K562 (cell line): ENCODE measurements around the gene BCKDK. TPM values are rescaled to one million over a fixed set of nuclear protein-coding genes. Genes with fewer than 3 reads are reported as not detected.

Experiments used
- ATAC-seq: fragments of 200-7000 bp; cut with Tn5 transposase; 3 replicates; pipeline ENCODE4 v1.9.1; 2020; ENCODE audit warnings: moderate library complexity
- BruUV-seq: library from RNA; stranded (reverse); fragments of 400-500 nt; replicated peaks from 2 replicates; lab custom pipeline; 2021; lab: Mats Ljungman, UMichigan
- CTCF ChIA-PET: fragments of 300-600 bp; formaldehyde crosslinking; extraction: SDS; loops from one replicate; lab custom pipeline; 2021; ENCODE audit warnings: low intra/inter-chr PET ratio; lab: Yijun Ruan, JAX
- POLR2A ChIA-PET: fragments of 300-600, 350-650 bp; sonication (Branson Sonifier 250); formaldehyde crosslinking; extraction: SDS; loops from one replicate; lab custom pipeline; 2021; ENCODE audit warnings: antibody characterized with exemption, inconsistent platforms; lab: Yijun Ruan, JAX
- DNase-seq, 4 experiments: peaks; one replicate each; pipeline versions ENCODE4 v3.0.0 to v3.0.0-alpha.2; 2011 to 2018; ENCODE audit warnings: low spot score in 3 of 4, mixed read lengths in 3 of 4; ENCODE audit errors: extremely low read depth in 1 of 4
- FAIRE-seq: peaks from 2 replicates; lab custom pipeline; 2011; peaks lifted over from hg19 to GRCh38; lab: Jason Lieb, UNC
- H2AFZ ChIP-seq: 2 replicates; pipeline ENCODE4 v1.6.0; 2011; ENCODE audit warnings: low read depth, low read length, control low read depth, inconsistent platforms
- H3K27ac ChIP-seq: fragments of 200-600 bp; 3 replicates; pipeline ENCODE4 v1.8.0; 2011; ENCODE audit warnings: low read depth, mild to moderate bottlenecking, control low read depth, inconsistent platforms, low read length, moderate library complexity, mixed read lengths; ENCODE audit errors: extremely low read depth
- H3K27me3 ChIP-seq, 2 experiments: fragments of 300-600 bp in 1 of 2; 2 replicates in 1 of 2; 3 replicates in 1 of 2; pipeline versions ENCODE4 v1.6.0 to v1.8.0; 2011; ENCODE audit warnings: inconsistent platforms in 2 of 2, low read length in 2 of 2, mild to moderate bottlenecking in 1 of 2, mixed read lengths in 1 of 2, moderate library complexity in 1 of 2; ENCODE audit not compliant: control insufficient read depth in 2 of 2, insufficient read depth in 2 of 2
- H3K36me3 ChIP-seq: fragments of 300-600 bp; 3 replicates; pipeline ENCODE4 v1.8.0; 2011; ENCODE audit warnings: mild to moderate bottlenecking, low read length, inconsistent platforms; ENCODE audit not compliant: control insufficient read depth, insufficient read depth
- H3K4me1 ChIP-seq, 2 experiments: fragments of 200-600 bp in 1 of 2; replicated peaks in 1 of 2; 2 replicates in 1 of 2; 3 replicates in 1 of 2; pipeline versions ENCODE4 v1.5.1 to v1.8.0; 2011; ENCODE audit warnings: inconsistent platforms in 2 of 2, low read length in 2 of 2, mild to moderate bottlenecking in 1 of 2, mixed read lengths in 1 of 2, moderate library complexity in 1 of 2; ENCODE audit not compliant: control insufficient read depth in 2 of 2, insufficient read depth in 2 of 2
- H3K4me2 ChIP-seq: 2 replicates; pipeline ENCODE4 v1.6.1; 2011; ENCODE audit warnings: low read length, control low read depth, inconsistent platforms, mixed read lengths; ENCODE audit not compliant: insufficient read depth
- H3K4me3 ChIP-seq: fragments of 200-600 bp; sonication (generic), shearing (Covaris generic); 2 replicates; pipeline ENCODE4 v1.5.1; 2016; ENCODE audit warnings: control low read depth, inconsistent platforms
- H3K79me2 ChIP-seq: fragments of 200-600 bp; 3 replicates; pipeline ENCODE4 v1.8.0; 2011; ENCODE audit warnings: low read length, inconsistent platforms; ENCODE audit not compliant: control insufficient read depth, insufficient read depth
- H3K9ac ChIP-seq, 2 experiments: 2 replicates each; pipeline versions ENCODE4 v1.6.0 to v1.6.1; 2011; ENCODE audit warnings: low read depth in 2 of 2, low read length in 2 of 2, control low read depth in 1 of 2, inconsistent platforms in 1 of 2, mild to moderate bottlenecking in 1 of 2, mixed read lengths in 1 of 2; ENCODE audit not compliant: insufficient read depth in 1 of 2
- H3K9me1 ChIP-seq: one replicate; pipeline ENCODE4 v1.6.0; 2011; ENCODE audit warnings: inconsistent platforms, mild to moderate bottlenecking, low read length, moderate library complexity; ENCODE audit not compliant: control insufficient read depth, insufficient read depth
- H3K9me3 ChIP-seq: replicated peaks from 2 replicates; pipeline ENCODE4 v1.5.1; 2011; ENCODE audit warnings: low read depth, low read length, inconsistent platforms; ENCODE audit not compliant: control insufficient read depth, insufficient read depth
- H4K20me1 ChIP-seq: replicated peaks from 2 replicates; pipeline ENCODE4 v1.6.1; 2011; ENCODE audit warnings: low read length, inconsistent platforms, mixed read lengths; ENCODE audit not compliant: control insufficient read depth, insufficient read depth
- ARID1B ChIP-seq: fragments of 450-650 bp; IDR thresholded peaks from 2 replicates; pipeline ENCODE4 v1.6.1; 2016; ENCODE audit warnings: antibody characterized with exemption, mild to moderate bottlenecking, inconsistent platforms
- PRMT5 ChIP-seq: sonication (generic); formaldehyde crosslinking; IDR thresholded peaks from 2 replicates; pipeline ENCODE4 v1.5.0; 2020; ENCODE audit warnings: missing genetic modification reagents
- SMARCA5 ChIP-seq: fragments of 450-650 bp; IDR thresholded peaks from 2 replicates; pipeline ENCODE4 v1.6.1; 2016
- ZNF24 ChIP-seq: fragments of 450-650 bp; IDR thresholded peaks from 2 replicates; pipeline ENCODE4 v1.6.1; 2016
- WGBS: fragments of 100-300 bp; shearing (Covaris generic); methylation state at CpG from one replicate; pipeline ENCODE4 v1.1.6; 2016; ENCODE audit warnings: low coverage, mixed read lengths; ENCODE audit not compliant: insufficient coverage; ENCODE audit errors: missing lambda C conversion rate; 5-methylcytosine and 5-hydroxymethylcytosine counted together
- in situ Hi-C: fragments of 300-500 bp; cut with MboI; formaldehyde crosslinking; loops from 4 replicates; pipeline ENCODE4 v1.15.0; 2018; ENCODE audit warnings: inconsistent platforms, mixed read lengths
- intact Hi-C: fragments of 100-400 bp; cut with micrococcal nuclease; formaldehyde crosslinking; loops from 2 replicates; pipeline ENCODE4 v1.14.2; 2022
- polyA plus RNA-seq, 8 experiments: library from polyadenylated mRNA; depleted of rRNA in 4 of 8; stranded (reverse) in 5 of 8; unstranded in 3 of 8; fragments of >200 nt; fragmentation: Nextera tagmentation in 2 of 8; fragmentation: Illumina TruSeq in 1 of 8; extraction: Ambion mirVana in 2 of 8; extraction: Trizol in 1 of 8; gene quantifications; 2 replicates each; pipeline versions ENCODE4 v1.2.1 to v1.2.3, GENCODE V29; 2011 to 2014; ENCODE audit warnings: inconsistent platforms in 1 of 8, missing spikeins in 1 of 8
- total RNA-seq, 7 experiments: library from RNA; depleted of rRNA in 6 of 7; stranded (reverse); fragments of >200 nt in 6 of 7; fragmentation: Illumina TruSeq in 2 of 7; extraction: Trizol in 2 of 7; gene quantifications; 2 replicates each; pipeline versions ENCODE4 v1.2.1 to v1.2.3, GENCODE V29; 2011 to 2021; ENCODE audit warnings: low replicate concordance in 1 of 7
- TF ChIP-seq, protein P1 (sequence below): fragments of 450-650 bp; IDR thresholded peaks from 2 replicates; pipeline ENCODE4 v1.7.0; 2016; ENCODE audit warnings: borderline replicate concordance
- TF ChIP-seq, protein P2 (sequence below): fragments of 450-650 bp; IDR thresholded peaks from 2 replicates; pipeline ENCODE4 v1.7.1; 2018; ENCODE audit warnings: mild to moderate bottlenecking, low read depth; ENCODE audit not compliant: partially characterized antibody

BCKDK gene
- total and polyA plus RNA-seq, 9 of the 15 experiments (the other 6 are each of a cell fraction or from before 2014, with no cell fraction given) = 0.58 to 34.8 (median 13.1) TPM

DNA sequence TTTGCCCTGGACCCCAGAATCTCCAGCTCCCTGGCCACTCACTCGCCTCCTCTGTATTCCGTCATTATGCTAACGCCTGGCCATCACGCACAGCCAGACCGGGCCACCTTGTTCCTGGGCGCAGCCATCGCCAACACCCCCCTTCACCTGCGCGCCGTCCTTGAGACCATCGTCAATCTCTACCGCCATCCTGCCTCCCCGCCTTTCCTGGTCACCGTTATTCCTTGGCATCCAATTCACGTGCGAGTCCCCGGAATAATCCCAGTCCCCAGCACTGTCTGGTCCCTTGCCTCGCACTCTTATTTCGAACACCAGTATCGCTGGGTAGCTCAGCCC is 14.1 kb upstream of the BCKDK start:
- BruUV-seq = TSS peak; percentile 63
- under 1% methylated on average over 16 of the region's 20 CpGs for WGBS
- peak; percentile 35 for ATAC-seq

More for the DNA sequence above, 14.1 kb upstream of the BCKDK start:
- Histone ChIP-seq H3K9ac (peak overlapping the region; percentile 73 to 94), H3K4me3 (peak overlapping the region; percentile 79), H3K4me1 (peaks cover 17 to 32% of the 10 kb centered on the region in 2 experiments; a peak in 4 of 5 replicates), H3K36me3 (peaks cover 26% of the 10 kb centered on the region; the same call in 2 of the 3 replicates), H3K79me2 (peaks cover 22% of the 10 kb centered on the region), H3K4me2 (peak overlapping the region; percentile 96), H3K27me3 (no peaks in the 10 kb centered on the region), H2AFZ (peak overlapping the region; percentile 90), H3K9me3 (0 out of 2 replicates have a peak, but pooled peaks cover 4% of the 10 kb centered on the region), H3K27ac (peak overlapping the region; percentile 70), H3K9me1 (peaks cover 6% of the 10 kb centered on the region), H4K20me1 (peaks cover 8% of the 10 kb centered on the region; the same call in 1 of the 2 replicates)
- FAIRE-seq (no peak), DNase-seq (peak in 2 of 4 experiments; percentile 26 to 40)
- ChIA-PET CTCF (interaction anchor here (0.9 kb wide), 1 partner anchor 109 kb away, joined by 3 read pairs; the partner anchor contains the start of gene HSD3B7), POLR2A (interaction anchor here (0.5 to 3.3 kb wide), 11 partner anchors 10 to 1216 kb away, joined by 3 to 15 read pairs (median 4); partner anchors contain the start of genes FUS and KAT8)
- TF ChIP-seq ZNF24 (no peak), ARID1B (peak; percentile 20), PRMT5 (no peak), SMARCA5 (peak; percentile 64; the same call in 1 of the 2 replicates)
- TF ChIP-seq, protein P1, sequence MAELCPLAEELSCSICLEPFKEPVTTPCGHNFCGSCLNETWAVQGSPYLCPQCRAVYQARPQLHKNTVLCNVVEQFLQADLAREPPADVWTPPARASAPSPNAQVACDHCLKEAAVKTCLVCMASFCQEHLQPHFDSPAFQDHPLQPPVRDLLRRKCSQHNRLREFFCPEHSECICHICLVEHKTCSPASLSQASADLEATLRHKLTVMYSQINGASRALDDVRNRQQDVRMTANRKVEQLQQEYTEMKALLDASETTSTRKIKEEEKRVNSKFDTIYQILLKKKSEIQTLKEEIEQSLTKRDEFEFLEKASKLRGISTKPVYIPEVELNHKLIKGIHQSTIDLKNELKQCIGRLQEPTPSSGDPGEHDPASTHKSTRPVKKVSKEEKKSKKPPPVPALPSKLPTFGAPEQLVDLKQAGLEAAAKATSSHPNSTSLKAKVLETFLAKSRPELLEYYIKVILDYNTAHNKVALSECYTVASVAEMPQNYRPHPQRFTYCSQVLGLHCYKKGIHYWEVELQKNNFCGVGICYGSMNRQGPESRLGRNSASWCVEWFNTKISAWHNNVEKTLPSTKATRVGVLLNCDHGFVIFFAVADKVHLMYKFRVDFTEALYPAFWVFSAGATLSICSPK = 0 out of 2 replicates have a peak, but pooled peaks have one; percentile 77
- TF ChIP-seq, protein P2, sequence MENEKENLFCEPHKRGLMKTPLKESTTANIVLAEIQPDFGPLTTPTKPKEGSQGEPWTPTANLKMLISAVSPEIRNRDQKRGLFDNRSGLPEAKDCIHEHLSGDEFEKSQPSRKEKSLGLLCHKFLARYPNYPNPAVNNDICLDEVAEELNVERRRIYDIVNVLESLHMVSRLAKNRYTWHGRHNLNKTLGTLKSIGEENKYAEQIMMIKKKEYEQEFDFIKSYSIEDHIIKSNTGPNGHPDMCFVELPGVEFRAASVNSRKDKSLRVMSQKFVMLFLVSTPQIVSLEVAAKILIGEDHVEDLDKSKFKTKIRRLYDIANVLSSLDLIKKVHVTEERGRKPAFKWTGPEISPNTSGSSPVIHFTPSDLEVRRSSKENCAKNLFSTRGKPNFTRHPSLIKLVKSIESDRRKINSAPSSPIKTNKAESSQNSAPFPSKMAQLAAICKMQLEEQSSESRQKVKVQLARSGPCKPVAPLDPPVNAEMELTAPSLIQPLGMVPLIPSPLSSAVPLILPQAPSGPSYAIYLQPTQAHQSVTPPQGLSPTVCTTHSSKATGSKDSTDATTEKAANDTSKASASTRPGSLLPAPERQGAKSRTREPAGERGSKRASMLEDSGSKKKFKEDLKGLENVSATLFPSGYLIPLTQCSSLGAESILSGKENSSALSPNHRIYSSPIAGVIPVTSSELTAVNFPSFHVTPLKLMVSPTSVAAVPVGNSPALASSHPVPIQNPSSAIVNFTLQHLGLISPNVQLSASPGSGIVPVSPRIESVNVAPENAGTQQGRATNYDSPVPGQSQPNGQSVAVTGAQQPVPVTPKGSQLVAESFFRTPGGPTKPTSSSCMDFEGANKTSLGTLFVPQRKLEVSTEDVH = no peak
- intact Hi-C loops (loop anchor here (1.0 to 10.0 kb wide), 3 partner anchors 48 to 139 kb away; partner anchors contain the start of genes HSD3B7 and SETD1A), in situ Hi-C loops (no loop called here)
